Activated CD4-positive, alpha-beta T cell treated with anti-CD3 and anti-CD28 coated beads, Interleukin-2, Interleukin-4, amounts not matched to agents 100 ng/mL and 50 ng/mL, durations not matched to agents 16 hours and 8 hours (primary cell): ENCODE measurements around the gene MYRFL.
"Not testable (repeated sequence)": the region's sequence is repeated elsewhere in the genome, so short reads cannot be mapped to it uniquely, and the experiment has no call there.

Experiments
- DNase-seq: peaks from one replicate; pipeline ENCODE4 v3.0.0-alpha.2; 2020; ENCODE audit warnings: low spot score

MYRFL gene

DNA sequence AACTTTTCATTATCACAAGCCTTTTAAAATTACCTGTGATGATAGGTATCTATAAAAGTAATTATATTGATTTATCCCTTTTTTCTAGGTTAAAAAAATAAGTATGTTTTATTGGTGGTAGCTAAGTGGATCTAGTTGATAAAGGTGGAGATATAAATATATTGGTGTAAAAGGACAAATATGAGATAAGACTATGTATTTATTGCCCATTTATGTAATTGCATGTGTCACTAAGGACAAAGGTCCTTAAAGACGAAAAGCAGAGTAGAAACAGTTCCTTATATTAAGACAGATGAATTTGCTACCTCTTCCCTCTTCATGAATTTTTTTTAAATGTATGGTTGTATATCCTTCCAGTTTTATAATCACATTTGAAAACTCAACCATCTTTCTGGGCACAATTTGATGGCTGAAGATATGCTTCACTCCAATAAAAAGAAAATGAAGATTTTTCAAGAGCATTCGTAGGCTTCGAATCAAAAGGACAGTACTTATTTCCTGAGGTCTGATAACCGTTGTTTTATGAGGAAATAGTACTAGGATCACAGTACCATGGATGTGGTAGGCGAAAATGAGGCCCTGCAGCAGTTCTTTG is at the start of gene MYRFL:
MYRFL (plus strand) TSS at position 262 of the 595 bp plus-strand sequence; CDS start at position 553, 291 bp downstream.
- DNase-seq = no peak

DNA sequence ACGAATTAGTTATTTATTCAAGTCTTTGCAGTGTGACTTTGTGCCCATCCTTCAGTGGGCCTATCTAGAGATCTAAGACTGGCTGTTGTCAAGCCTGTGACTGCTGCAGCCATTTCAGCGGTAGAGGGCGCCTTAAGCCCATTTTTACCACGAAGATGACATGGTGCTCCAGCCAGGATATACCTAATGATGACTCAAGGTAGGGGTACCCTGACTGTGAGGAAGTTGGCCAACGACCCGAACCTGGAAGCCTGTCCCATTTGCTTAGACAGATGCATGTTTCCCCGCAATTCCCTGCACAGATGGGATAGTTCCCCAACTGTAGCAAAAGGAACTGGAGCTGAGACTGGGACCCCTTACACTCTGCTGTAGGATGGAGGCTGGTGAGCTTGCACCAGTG is 45.1 kb upstream of the MYRFL start:
- DNase-seq = no peak

DNA sequence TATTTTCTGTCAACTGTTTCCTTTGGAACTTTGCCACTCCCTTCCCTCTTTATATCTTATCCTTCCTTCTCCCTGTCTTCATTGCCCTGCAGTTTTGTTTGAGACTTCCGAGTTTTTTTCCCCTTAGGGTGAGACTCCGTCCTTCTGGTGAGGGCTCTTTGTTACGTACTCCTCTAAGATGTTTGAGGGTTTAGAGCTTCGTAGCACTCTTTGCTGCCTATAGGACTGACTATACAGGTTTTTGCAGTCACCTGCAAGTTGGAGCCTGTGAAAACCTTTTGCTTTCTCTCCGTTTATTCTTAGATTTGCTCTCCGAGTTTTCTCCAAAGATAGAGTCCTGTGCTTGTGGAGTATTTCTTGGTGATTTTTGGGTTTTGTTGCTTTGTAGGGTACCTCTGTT is 41.7 kb upstream of the MYRFL start:
- no peak for DNase-seq

DNA sequence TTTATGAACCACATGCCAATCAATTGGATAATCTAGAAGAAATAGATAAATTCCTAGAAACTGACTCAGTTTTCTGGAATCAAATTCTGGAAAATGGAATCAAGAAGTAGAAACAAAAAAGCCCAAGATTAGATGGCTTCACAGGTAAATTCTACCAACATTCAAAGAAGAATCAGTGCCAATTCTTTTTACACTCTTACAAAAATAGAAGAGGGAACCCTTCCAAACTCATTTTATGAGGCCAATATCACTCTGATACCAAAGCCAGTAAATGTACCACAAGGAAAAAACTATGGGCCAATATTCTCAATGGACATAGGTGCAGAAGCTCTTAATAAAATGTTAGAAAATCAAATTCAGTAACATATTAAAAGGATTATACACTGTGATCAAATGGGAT is 35.7 kb upstream of the MYRFL start:
- no peak for DNase-seq

DNA sequence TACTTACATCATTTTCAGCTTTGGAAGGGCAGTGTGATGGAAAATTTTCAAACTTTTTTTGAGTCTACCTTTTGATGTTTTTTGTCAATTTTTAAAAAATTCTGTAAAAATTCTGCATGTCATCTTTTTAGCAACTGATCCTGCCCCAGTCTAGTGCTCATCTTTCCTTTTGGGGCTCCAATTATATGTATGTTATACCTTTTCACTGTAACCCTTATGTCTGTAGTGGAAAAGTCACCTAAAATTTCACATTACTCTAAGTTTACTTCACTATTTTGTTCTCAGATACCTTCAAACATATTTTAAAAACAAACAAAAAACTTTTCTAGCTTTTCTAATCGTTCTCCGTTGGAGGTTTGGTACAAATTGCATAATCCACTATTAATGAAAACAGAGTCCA is 32.5 kb upstream of the MYRFL start:
- no peak for DNase-seq

DNA sequence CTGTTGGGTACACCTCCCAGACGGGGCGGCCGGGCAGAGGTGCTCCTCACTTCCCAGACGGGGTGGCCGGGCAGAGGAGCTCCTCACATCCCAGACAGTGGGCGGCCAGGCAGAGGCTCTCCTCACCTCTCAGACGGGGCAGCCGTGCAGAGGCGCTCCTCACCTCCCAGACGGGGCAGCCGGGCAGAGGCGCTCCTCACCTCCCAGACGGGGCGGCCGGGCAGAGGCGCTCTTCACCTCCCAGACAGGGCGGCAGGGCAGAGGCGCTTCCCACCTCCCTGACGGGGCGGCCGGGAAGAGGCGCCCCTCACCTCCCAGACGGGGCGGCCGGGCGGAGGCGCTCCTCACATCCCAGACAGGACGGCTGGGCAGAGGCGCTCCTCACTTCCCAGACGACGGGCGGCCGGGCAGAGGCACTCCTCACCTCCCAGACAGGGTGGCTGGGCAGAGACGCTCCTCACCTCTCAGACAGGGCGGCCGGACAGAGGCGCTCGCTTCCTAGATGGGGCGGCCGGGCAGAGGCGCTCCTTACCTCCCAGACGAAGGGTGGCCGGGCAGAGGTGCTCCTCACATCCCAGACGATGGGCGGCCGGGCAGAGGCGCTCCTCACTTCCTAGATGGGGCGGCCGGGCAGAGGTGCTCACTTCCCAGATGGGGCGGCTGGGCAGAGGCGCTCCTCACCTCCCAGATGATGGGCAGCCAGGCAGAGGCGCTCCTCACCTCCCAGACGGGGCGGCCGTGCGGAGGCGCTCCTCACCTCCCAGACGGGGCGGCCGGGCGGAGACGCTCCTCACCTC is 17.7 kb upstream of the MYRFL start:
- not testable (repeated sequence) for DNase-seq

DNA sequence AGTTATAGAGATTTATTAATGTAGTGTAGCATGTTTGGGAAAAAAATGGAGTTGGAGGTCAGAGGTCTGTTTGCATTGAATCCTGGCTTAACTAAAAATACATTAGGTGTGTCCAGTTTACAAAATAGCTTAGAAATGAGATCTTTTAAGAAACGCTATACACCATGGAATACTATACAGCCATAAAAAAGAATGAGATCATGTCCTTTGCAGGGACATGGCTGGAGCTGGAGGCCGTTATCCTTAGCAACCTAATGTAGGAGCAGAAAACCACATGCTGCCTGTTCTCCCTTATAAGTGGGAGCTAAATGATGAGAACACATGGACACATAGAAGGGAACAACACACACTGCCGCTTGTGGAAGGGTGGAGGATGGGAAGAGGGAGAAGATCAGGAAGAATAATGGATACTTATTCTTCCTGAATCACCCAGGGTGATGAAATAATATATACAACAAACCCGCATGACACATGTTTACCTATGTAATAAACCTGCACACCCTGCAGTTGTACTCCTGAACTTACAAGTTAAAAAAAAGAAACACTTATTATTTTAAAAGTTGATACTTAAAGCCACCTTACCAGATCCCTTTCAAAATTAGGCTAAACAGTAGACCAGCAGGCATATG is 14.0 kb upstream of the MYRFL start:
- no peak for DNase-seq

DNA sequence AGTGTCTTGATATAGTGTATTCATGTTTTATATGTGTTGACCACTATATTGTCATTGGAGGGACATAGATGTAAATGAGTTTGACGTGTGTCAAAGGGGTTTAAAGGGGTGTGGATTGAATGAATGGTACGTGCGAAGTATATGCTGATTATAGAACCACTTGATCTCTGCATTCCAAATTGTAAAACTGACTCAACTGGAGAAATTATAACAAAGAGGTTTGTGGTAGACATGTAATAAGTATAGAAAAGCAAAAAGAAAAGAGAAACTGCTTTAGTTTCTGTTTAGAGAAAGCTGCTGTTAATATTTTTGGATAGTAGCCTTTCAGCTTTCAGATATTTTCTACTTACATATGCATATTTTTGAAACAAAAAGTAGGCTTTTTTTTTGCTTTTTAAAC is 8.9 kb upstream of the MYRFL start:
- DNase-seq = no peak

DNA sequence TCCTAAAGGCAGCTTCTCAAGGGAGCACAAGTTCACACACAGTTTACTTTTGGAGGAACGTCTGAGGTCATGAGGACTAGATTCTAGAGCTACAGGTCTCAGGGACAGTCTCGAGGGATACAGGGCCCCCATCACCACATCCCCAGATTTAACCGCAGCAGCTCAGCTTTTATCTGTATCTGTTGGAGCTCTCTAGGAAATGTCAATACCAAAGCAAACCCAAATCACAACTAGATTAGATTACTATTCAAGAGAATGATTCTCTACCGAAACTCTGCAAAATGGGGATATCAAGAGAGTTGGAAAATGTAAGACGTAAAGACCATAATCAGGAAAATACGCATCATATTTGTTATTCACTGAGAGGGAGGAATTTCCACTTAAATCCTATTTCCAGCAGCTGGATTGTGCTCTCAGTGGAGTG is 4.0 kb upstream of the MYRFL start:
- no peak for DNase-seq

DNA sequence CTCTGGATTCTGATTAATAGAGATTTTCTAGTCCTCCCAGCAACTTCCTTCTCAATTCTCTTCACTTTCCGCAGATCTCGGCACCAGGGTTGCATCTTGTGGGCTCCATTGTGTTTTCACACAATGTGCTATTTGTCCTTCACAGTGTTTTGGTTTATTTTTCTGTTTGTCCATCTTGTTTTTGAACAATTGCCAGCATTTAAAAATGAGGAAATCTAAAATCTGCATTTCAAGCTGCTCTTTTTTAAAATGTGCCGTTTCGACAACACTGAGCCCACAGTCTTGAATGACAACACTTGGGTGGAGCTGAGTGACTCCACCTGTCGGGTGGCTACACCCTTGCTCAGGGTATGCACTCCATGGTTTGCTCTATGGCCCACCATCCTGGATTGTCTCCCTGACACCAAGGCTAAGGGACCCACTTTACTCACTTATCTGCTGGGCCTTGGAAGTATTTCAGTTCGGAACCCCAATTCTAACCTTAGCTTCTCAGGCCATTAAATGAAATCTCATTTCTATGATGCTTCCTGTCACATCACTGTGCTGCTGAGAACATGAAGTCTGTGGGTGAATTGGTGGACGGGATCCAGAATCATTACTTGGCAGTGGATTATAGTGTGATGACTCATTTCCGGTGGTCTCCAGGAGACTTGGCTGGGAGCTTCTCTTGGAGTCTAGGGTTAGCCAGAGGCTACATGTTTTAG is 3.4 kb upstream of the MYRFL start:
- DNase-seq = no peak

DNA sequence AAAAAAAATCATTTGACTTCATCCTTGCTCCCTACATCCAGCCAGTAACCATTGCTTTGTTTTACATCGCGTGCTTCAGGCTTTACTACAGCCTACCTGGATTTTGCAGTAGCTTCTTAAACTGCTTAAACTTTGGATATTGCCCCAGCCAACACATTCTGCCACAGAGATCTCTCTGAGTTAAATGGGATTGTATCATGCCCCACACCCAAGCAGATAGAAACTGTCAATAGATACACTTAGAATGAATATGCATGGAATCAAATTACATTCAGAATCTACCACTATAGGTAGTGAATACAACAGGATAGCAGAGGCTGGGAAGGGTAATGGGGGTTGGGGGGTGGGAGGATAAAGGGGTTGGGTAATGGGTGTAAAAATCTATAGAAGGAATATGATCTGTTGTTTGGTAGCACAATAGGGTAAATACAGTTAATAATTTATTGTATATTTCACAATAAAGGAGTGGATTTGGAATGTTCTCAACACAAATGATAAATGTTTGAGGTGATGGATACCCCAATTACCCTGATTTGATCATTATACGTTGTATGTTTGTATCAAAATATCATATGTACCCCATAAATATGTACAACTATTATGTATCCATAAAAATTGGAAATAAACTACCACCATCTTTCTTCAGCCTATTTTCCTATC is 2.7 kb upstream of the MYRFL start:
- DNase-seq = no peak

DNA sequence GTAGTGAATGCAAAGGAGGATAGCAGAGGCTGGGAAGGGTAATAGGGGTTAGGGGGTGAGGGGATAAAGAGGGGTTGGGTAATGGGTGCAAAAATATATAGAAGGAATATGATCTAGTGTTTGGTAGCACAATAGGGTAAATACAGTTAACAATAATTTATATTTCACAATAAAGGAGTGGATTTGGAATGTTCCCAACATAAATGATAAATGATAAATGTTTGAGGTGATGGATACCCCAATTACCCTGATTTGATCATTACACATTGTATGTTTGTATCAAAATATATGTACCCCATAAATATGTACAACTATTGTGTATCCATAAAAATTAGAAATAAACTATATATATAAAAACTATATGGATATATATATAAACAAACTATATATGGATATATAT is 999 bp upstream of the MYRFL start:
- DNase-seq = no peak

DNA sequence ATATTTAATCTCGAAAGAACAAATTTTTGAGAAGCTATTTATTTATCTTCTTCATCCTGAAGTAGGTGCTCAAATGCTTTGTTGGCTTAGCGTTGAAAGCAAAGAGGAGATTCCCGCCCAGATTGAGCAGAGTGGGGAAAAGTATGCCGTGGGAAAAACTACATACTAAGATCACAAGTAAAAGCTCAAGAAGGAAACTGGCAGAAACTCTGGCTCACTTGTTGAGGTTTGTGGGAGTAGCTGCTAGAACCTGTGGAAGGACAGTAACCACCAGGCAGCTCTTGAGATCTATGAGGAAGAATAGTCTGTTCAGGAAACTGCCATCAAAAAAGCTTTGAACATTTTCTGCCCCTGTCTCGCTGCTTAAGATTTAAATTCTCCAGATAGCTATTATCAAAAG is 3.9 kb downstream of the MYRFL start:
- no peak for DNase-seq

DNA sequence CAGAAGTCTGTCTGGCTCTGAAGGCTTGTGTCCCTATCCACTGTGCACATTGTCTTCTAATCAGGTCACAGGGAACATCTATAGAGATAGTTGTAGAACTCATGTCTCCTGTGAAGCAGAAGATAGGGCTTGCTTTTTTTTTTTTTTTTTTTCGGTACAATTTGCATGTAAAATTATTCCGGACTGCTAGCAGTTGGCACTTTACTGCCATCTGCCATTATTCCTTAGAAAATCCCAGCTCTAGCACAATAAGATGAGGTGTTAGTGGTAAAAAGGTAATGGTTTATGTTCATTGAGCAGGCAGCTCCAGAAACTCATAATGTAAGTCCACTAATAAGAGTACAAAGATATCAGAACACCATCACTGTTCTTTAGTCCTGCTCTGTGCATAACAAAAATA is 8.7 kb downstream of the MYRFL start:
- DNase-seq = no peak

DNA sequence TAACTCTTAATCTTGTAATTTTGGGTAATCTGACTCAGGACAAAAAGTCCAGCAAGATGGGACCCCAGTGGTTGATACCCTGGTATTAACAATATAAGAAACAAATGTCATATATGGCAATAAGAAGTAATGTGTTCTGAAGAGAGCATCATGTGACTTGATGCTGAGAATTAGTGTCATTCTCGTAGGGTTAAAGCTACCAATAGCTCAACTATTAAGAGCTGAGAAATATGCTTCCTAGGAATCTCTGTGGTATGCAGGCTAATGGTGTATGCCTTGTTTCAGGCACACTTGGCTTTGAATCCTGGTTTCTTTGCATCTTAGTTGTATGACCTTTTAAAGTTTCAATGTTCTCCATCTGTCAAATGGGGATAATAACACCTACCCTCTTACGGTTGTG is 9.1 kb downstream of the MYRFL start:
- no peak for DNase-seq

DNA sequence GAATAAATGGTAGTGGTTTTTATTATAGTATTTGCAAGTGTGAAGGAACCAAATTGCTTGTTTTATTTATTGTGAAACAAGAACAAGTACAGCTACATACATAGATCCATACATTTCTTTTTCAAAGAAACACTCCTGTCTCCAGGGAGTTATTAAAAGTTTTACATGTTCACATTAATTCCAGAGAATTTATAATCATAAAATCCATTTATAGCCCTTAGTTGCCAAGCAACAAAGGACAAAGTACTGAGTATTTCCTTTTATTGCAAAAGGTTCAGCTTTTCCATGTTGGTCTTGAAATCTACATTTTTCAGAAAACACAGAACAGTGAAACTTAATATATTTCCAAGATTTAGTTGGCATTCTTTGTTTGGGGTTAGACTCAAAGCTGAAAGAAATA is 9.5 kb downstream of the MYRFL start:
- DNase-seq = no peak

DNA sequence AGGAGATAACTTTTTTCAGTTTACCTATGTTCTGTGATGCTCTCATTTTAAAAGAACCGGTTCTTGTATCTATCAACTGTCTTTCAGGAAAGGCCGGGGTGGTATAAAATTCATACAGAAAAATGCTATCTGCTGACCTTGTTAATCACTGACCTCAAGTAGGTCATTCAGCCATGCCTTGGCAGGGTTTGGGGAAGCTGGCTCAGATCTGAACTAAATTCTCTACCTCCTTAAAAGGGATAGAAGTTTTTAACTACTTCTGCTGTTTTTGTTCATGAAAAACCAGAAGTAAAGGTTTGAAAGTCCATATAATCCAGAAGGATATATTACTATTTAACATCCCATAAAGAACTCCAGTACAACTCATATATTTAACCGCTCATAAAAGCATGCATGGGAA is 10.1 kb downstream of the MYRFL start:
- no peak for DNase-seq

DNA sequence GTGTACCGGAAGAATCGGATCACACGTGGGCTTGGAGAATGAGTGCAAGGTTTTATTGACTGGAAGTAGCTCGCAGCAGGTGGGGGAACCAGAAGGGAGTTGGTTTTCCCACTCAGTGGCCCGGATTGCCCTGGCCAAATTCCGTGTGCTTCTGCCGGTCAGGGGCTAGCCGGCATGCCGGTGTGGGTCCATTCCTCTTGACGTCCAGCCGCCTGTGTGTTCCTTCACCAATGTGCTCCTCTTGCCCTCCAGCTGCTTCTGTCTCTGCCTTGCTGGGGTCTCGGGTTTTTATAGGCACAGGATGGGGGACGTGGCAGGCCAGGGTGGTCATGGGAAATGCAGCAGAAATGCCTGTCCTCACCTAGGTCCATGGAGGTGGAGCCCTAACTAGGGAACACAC is 11.0 kb downstream of the MYRFL start:
- DNase-seq = no peak

DNA sequence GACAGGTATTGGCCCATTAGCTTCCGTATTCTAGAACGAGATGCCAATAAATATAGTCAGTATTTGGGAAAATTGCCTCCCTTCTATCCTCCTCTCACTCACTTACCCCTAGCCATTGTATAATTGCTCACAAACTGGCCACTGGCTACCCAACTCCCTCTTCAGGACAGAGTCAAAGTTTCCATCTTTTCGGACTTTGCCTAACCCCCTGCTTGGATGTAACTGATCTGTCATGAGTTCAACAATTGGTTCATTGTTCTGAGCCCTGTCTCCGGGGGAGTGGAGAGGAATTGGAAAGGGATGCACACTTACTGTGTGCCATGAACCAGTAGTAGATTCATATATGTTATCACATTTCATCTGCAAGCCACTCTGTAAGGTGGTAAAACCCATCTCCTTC is 12.2 kb downstream of the MYRFL start:
- no peak for DNase-seq

DNA sequence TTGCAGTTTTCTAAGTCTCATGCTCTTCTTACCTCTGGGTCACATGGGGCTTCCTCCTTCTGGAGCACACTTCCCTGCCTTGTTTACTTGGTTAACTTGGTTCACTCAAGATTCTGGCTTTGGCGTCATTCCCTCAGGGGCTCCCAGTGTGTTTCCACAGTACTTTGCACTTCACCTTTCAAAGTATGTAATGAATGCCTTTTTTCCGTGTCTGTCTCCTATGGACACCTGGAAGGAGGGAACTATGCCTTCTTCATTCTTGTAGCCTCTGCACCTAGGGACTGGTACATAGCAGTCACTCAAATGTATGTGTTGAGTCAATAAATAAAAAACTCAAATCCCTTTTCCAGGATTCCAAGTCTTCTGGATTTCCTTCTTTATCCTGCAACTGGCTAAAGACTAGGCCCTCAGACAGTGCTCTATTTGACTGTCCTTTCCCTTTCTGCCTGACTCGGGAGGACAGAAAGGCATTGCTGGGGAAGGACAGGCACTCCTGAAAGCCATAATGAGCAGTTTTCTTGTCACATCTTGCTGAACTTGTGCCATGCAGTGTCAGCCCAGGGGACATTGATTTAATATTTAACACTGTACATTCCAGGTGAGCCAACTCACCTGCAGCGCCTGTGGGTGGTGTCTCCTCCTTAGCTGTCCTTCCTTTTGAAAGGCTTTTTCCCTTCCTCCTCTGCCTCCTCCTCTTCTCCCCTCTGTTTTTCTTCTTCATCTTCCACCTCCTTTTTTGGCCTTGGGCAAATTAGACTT is 12.8 kb downstream of the MYRFL start:
- DNase-seq = no peak

DNA sequence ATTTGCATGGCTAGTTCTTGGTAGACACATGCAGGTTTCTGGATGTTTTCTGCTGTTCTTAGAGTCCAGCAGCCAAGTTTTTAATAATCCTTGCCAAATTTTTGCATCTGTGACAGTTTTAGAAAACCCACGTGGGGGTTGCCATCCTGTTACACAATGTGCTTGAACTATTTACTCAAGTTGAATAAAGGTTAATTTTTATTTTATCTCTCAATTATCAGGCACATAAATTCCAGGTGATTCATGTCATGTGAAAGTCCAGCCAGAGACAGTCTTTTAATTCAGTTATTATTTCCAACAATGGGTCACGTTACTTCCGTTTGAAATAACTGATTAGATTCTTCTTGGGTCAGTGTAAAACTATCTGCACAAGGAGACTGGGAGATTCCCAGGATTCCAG is 15.7 kb downstream of the MYRFL start:
- no peak for DNase-seq

DNA sequence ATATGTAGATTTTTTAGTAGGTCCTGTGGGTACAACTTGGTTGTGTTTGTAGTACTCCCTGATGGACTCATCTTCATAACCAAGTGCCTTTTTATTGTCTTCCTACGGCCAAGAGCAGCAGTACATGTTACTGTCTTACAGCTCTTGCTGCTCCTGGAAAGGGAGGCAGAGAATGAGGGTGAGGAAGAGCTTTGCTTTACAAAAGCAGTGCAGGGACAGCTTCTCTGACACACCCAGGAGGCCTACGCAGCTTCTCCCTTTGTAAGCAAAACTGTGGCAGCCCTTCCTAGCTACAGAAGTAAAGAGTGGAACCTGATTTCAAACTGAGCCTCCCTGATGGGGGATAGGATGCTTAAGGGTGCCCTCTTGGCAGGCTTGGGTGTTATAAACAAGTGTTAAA is 18.6 kb downstream of the MYRFL start:
- no peak for DNase-seq
